GM13977 (cell line): Measurements from ENCODE around the gene SETBP1.

Source experiments
- DNase-seq: peaks from one replicate; pipeline ENCODE4 v3.0.0; 2012; ENCODE audit warnings: low spot score
- CTCF ChIP-seq: IDR thresholded peaks from 2 replicates; pipeline ENCODE4 v1.5.1; 2012; ENCODE audit warnings: mild to moderate bottlenecking, control low read depth; ENCODE audit not compliant: insufficient read depth; ENCODE audit errors: extremely low read depth, missing control alignments
- in situ Hi-C: fragments of 300-500 bp; cut with MboI; formaldehyde crosslinking; loops from one replicate; pipeline ENCODE4 v1.12.0; 2022; ENCODE audit warnings: low sequenced_read_pairs, low pct_unique_long_range_greater_than_20kb, mixed read lengths, inconsistent platforms; ENCODE audit not compliant: unreplicated experiment

Gene SETBP1

GRCh38 chr18:44770641-44771040 lies 90.0 kb downstream of the SETBP1 start:
- DNase-seq: no peak
- in situ Hi-C loops: no loop called here
- no peak for TF ChIP-seq CTCF

GRCh38 chr18:44771572-44771955 lies 90.9 kb downstream of the SETBP1 start:
- in situ Hi-C loops: no loop called here
- no peak for DNase-seq
- no peak for TF ChIP-seq CTCF

GRCh38 chr18:44771956-44772917 lies 91.5 kb downstream of the SETBP1 start:
- no peak for DNase-seq
- in situ Hi-C loops: no loop called here

GRCh38 chr18:44773640-44774155 lies 93.0 kb downstream of the SETBP1 start:
- TF ChIP-seq CTCF: no peak
- DNase-seq: no peak
- in situ Hi-C loops: no loop called here

More at GRCh38 chr18:44771956-44772917, 91.5 kb downstream of the SETBP1 start:
- no peak for TF ChIP-seq CTCF

- DNase-seq: no peak
- no peak for TF ChIP-seq CTCF
- in situ Hi-C loops: no loop called here
Measured at GRCh38 chr18:44774191-44774590, 93.5 kb downstream of the SETBP1 start.

- no peak for DNase-seq
- TF ChIP-seq CTCF: no peak
- in situ Hi-C loops: no loop called here
Measured at GRCh38 chr18:44777457-44778192, 96.9 kb downstream of the SETBP1 start.
